Heart left ventricle (tissue), 16 donors: ENCODE measurements around the gene C13orf46. TPM values are rescaled to one million over a fixed set of nuclear protein-coding genes. Genes with fewer than 3 reads are reported as not detected.

ENCODE experiments used
- ATAC-seq, 4 donors: fragments of 200-7000 bp; cut with Tn5 transposase; one replicate each; pipeline ENCODE4 v1.9.1; 2020 to 2022; ENCODE audit warnings: moderate library complexity in 4 of 4, mild to moderate bottlenecking in 3 of 4, moderate number of reproducible peaks in 1 of 4
- DNase-seq, 5 donors: peaks; one replicate each; pipeline ENCODE4 v3.0.0-alpha.2; 2020
- H3K27ac ChIP-seq, 12 donors: fragments of 200-600 bp; sonication (generic) in 4 of 12; one replicate each; pipeline versions ENCODE4 v1.5.0 to v1.8.0; 2016 to 2022; ENCODE audit warnings: mild to moderate bottlenecking in 2 of 12
- H3K27me3 ChIP-seq, 9 donors: fragments of 200-600 bp; sonication (generic) in 2 of 9; one replicate each; pipeline versions ENCODE4 v1.5.1 to v1.8.0; 2016 to 2022; ENCODE audit warnings: mild to moderate bottlenecking in 3 of 9
- H3K36me3 ChIP-seq, 9 donors: fragments of 200-600 bp; sonication (generic) in 2 of 9; one replicate each; pipeline versions ENCODE4 v1.5.0 to v1.8.0; 2018 to 2022; ENCODE audit warnings: mild to moderate bottlenecking in 2 of 9
- H3K4me1 ChIP-seq, 12 donors: fragments of 200-600 bp; sonication (generic) in 4 of 12; one replicate each; pipeline versions ENCODE4 v1.5.0 to v1.8.0; 2016 to 2022; ENCODE audit warnings: mild to moderate bottlenecking in 3 of 12
- H3K4me3 ChIP-seq, 12 donors: fragments of 200-600 bp; sonication (generic) in 4 of 12; one replicate each; pipeline versions ENCODE4 v1.5.0 to v1.8.0; 2017 to 2022; ENCODE audit warnings: mild to moderate bottlenecking in 9 of 12, moderate library complexity in 4 of 12
- H3K9me3 ChIP-seq, 12 donors: fragments of 200-600 bp; sonication (generic) in 4 of 12; one replicate each; pipeline versions ENCODE4 v1.5.0 to v1.8.0; 2016 to 2022; ENCODE audit warnings: mild to moderate bottlenecking in 1 of 12
- POLR2A ChIP-seq, 2 donors: fragments of 450-650 bp; IDR thresholded peaks; one replicate each; pipeline ENCODE4 v1.6.1; 2017; ENCODE audit warnings: antibody characterized with exemption in 2 of 2, mild to moderate bottlenecking in 2 of 2, moderate library complexity in 2 of 2
- WGBS, 4 donors: extraction: QIAGEN DNeasy Blood & Tissue Kit in 2 of 4; methylation state at CpG; one replicate each; pipeline versions ENCODE4 v1.1.5 to v1.1.7; 2013 to 2018; 5-methylcytosine and 5-hydroxymethylcytosine counted together
- intact Hi-C, 10 donors: fragments of 100-400 bp; cut with DNase I; formaldehyde crosslinking; loops; one replicate each; pipeline versions ENCODE4 v1.11.1 to v1.14.2; 2022
- long read RNA-seq, 3 donors: library from polyadenylated mRNA; unstranded; transcript quantifications; one replicate each; pipeline ENCODE4 v2.0.0, GENCODE V29; 2020 to 2021
- polyA plus RNA-seq, 2 donors: library from polyadenylated mRNA; stranded (reverse); fragments of 200-250 nt; gene quantifications; one replicate each; pipeline ENCODE4 v1.2.3, GENCODE V29; 2013
- total RNA-seq, 9 donors: library from RNA; depleted of rRNA in 2 of 9; stranded (reverse); fragments of >200 nt in 2 of 9; fragmentation: NEBNext Ultra II Directional in 3 of 9; extraction: Animal tissue kit (Norgen Biotek cat#: 25700) in 3 of 9; gene quantifications; one replicate each; pipeline versions ENCODE4 v1.1.0 to v1.2.4, GENCODE V29; 2016 to 2023
- TF ChIP-seq, protein P1 (sequence below), 12 donors: fragments of 200-600 bp; sonication (generic) in 4 of 12; IDR thresholded peaks; one replicate each; pipeline versions ENCODE4 v1.5.0 to v1.8.0; 2018 to 2022; ENCODE audit warnings: antibody characterized with exemption in 12 of 12, mild to moderate bottlenecking in 5 of 12
- donor health status: ischemic (EF 13 %, LVEDD 7.1; RV severe dilation, severe dysfunction).
- donor health status: healthy with polysubstance abuse.
- donor health status: DM: no; HTN: yes; CAD: no.
- donor health status: DM: no; HTN: no; CAD: no.
- donor health status: ischemic (EF 25% LVEDD 6.9; RV normal size, moderate dysfunction).
- donor health status: ischemic (EF 25% LVEDD 5.7; RV mildly dilated, moderate dysfunction).
- donor health status: healthy.
- donor health status: DM: yes; HTN: yes; CAD: no.
- donor health status: ischemic (EF 35%, LVEDD 5.7; RV mildly dilated, moderate dysfunction).
- donor health status: nonischemic (EF 11% LVEDD 7.7; RV severe dilation, severe dysfunction).
- donor health status: DM: yes; HTN: yes; CAD: no.
- donor health status: PGD.
- donor health status: ischemic (EF 29% LVEDD 5.4; RV normal size, mild dysfunction).
- donor health status: nonischemic (EF 23%, LVEDD 6.1; RV moderate dilation, normal function).

The C13orf46 gene
- 1 to 10 TPM in 1 of 9 donors, under 1 TPM in 7, not detected in 1; 0.07 to 3.1 (median 0.43) TPM for total RNA-seq
- polyA plus RNA-seq, result under 1 TPM; 0.15 to 0.18 TPM
- long read RNA-seq, donor 1, result 0 reads
- long read RNA-seq, donor 2, result 0 reads
- long read RNA-seq, donor 3, result 0 reads

DNA sequence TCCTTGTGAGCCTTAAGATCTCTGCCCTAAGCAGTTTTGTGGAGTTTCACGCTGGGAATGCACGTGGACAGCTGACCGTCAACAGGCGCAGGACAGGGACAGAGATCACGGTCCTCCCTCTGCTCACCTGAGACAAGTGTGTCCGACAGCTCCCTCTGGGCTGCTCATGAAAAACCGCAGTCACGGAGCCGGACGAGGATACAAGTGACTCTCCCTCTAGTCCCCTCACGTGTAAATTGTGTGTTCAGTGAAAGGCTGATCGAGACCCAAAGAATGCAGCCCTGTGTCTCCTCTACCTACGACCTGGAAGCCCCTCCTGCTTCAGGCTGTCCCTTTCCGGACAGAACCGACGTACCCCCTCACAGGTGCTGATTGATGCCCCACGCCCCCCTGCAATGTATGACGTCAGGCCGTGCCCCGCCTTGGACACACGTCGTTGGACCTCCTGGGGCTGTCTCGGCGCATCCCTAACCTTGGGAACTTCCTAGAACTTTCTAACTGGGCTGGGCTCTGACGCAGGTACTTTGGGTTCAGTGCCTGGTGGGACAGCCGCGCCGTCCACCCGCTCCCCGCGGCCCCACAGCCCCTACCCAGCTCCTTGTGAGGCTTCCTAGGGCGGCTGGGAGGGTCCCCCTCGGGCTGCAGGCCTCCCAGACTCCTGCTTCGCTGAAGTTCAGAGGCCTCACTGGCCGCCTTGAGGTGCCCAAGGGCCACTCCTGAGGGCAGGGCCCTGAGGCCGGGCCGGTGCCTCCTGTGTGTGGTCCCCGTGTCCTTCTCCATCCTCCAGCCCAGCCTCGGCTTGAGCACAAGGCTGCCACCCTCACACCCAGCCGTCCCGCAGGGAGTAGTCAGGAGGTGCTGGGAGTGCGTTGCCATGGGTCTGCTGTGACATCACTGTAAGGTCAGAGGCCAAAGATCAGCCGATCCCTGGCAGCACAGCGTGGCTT lies at the start of gene C13orf46:
Gene C13orf46, minus strand, starts transcription at position 859 of the 947 bp plus-strand sequence. Its CDS starts 79 bp downstream, at position 780.
- peaks cover 0 to 51% (median 12%) of the 10 kb centered on the region in 9 donors for H3K36me3 ChIP-seq
- no peak within 1 kb of the TSS for H3K27ac ChIP-seq
- H3K4me1 ChIP-seq, result peaks cover 0 to 21% (median 7%) of the 10 kb centered on the region in 12 donors
- no peak within 1 kb of the TSS for H3K4me3 ChIP-seq
- no peaks in the 10 kb centered on the region for H3K27me3 ChIP-seq
- H3K9me3 ChIP-seq, result no peaks in the 10 kb centered on the region
- 90 to 97% (median 93%) methylated on average over 28 to 44 of the region's 44 CpGs for WGBS, 4 donors
- ATAC-seq, result no peak
- intact Hi-C loops, result no loop called here
- TF ChIP-seq POLR2A (IDR thresholded peaks at IDR 0.05), result no peak
- TF ChIP-seq, protein P1, sequence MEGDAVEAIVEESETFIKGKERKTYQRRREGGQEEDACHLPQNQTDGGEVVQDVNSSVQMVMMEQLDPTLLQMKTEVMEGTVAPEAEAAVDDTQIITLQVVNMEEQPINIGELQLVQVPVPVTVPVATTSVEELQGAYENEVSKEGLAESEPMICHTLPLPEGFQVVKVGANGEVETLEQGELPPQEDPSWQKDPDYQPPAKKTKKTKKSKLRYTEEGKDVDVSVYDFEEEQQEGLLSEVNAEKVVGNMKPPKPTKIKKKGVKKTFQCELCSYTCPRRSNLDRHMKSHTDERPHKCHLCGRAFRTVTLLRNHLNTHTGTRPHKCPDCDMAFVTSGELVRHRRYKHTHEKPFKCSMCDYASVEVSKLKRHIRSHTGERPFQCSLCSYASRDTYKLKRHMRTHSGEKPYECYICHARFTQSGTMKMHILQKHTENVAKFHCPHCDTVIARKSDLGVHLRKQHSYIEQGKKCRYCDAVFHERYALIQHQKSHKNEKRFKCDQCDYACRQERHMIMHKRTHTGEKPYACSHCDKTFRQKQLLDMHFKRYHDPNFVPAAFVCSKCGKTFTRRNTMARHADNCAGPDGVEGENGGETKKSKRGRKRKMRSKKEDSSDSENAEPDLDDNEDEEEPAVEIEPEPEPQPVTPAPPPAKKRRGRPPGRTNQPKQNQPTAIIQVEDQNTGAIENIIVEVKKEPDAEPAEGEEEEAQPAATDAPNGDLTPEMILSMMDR (IDR thresholded peaks at IDR 0.05), result no peak
- peak in 3 of 5 donors; percentile 21 to 55 (median 21) for DNase-seq

DNA sequence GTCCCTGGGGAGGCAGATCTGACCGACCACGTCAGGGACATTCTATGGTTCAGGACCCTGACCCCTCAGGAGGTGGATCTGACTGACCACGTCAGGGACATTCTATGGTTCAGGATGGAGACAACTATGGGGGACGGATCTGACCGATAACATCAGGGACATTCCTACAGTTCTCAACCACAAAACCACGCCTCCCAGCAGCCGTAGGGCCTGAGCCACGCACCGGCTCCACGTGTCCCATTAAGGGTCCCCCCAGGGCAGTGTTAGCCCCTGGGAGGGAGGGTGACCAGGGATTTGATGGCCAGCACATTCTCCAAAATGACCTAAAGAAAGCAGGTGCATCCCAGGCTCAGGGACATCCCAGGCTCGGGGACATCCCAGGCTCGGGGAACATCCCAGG lies 49.0 kb upstream of the C13orf46 start:
- H3K27me3 ChIP-seq, result no peaks in the 10 kb centered on the region
- no peak overlapping the region for H3K27ac ChIP-seq
- ATAC-seq (no peak), DNase-seq (peak in 2 of 5 donors; percentile 7 to 36)
- peaks cover 0 to 26% (median 17%) of the 10 kb centered on the region in 12 donors for H3K4me1 ChIP-seq
- H3K36me3 ChIP-seq, result peaks cover 0 to 90% (median 26%) of the 10 kb centered on the region in 9 donors
- intact Hi-C loops, result no loop called here
- WGBS, 4 donors, result 87 to 96% (median 92%) methylated on average over 12 of the region's 12 CpGs
- H3K9me3 ChIP-seq, result no peaks in the 10 kb centered on the region
- no peak overlapping the region for H3K4me3 ChIP-seq
- no peak for TF ChIP-seq POLR2A (IDR thresholded peaks at IDR 0.05)
- TF ChIP-seq, protein P1 (IDR thresholded peaks at IDR 0.05), result no peak

DNA sequence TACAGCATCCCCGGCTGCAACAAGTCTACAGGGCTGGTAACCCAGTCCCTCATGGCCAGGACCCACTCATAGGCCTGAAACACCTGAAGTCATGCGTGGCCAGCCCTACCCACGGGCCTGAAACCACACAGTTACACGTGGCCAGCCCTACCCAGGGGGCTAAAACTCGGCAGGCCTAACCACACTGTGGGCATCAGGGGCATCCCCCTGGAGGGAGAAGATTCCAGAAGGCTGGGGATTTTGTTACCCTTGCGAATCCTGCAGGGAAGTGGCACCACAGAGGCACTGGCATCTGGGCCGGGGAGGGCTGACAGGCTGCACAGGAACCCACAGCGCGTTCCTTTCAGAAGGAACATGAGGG lies 48.4 kb upstream of the C13orf46 start:
- no peaks in the 10 kb centered on the region for H3K27me3 ChIP-seq
- ATAC-seq (no peak), DNase-seq (peak in 2 of 5 donors; percentile 16 to 47)
- no peaks in the 10 kb centered on the region for H3K9me3 ChIP-seq
- no peak for TF ChIP-seq POLR2A (IDR thresholded peaks at IDR 0.05)
- TF ChIP-seq, protein P1 (IDR thresholded peaks at IDR 0.05), result no peak
- H3K4me1 ChIP-seq, result peaks cover 0 to 23% (median 15%) of the 10 kb centered on the region in 12 donors
- no peak overlapping the region for H3K4me3 ChIP-seq
- intact Hi-C loops, result no loop called here
- 89 to 95% (median 92%) methylated on average over 9 of the region's 9 CpGs for WGBS, 4 donors
- peaks cover 0 to 90% (median 26%) of the 10 kb centered on the region in 9 donors for H3K36me3 ChIP-seq
- no peak overlapping the region for H3K27ac ChIP-seq
